ENCODE data around the gene HPSE2.

DNA sequence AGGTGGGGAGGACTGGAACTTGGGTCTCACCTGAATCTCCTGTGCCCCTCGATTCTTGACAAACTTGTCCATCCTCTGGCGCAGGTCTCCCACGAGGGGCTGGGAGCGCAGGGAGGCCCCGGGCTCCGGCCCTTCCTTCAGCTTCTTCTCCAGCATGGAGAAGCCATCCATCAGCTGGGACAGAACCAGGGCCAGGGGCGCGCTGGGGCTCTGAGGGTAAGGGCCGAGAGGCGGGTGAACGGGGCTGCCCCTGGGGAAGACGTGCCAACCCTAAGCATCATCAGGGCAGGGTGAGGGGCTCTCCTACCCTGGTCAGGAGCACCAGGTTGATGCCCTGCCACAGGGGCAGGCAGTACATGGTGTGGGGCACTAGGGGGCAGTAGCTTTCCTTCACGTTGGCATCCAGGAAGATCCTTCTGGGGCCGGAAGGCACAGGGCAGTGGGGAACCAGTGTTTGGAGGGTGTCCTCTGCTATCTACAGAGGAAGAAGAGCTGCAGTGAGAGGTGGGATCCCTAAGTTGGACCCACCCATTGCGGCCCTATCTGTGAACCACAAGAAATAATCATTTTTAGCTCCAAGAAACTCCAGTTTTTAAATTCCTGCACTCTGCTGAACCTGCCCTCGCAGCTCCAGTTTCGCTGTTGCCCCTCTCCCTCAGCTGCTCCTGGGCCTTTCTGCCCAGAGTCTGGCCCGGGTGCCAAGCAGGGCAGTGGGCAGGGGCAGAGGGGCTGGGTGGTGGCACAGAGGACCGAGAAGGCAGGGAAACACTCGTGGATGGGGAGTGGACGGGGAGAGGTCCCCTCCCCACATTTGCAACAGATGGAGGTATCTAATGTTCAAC lies 809.9 kb downstream of the HPSE2 start:
- TF ChIP-seq, protein P1, sequence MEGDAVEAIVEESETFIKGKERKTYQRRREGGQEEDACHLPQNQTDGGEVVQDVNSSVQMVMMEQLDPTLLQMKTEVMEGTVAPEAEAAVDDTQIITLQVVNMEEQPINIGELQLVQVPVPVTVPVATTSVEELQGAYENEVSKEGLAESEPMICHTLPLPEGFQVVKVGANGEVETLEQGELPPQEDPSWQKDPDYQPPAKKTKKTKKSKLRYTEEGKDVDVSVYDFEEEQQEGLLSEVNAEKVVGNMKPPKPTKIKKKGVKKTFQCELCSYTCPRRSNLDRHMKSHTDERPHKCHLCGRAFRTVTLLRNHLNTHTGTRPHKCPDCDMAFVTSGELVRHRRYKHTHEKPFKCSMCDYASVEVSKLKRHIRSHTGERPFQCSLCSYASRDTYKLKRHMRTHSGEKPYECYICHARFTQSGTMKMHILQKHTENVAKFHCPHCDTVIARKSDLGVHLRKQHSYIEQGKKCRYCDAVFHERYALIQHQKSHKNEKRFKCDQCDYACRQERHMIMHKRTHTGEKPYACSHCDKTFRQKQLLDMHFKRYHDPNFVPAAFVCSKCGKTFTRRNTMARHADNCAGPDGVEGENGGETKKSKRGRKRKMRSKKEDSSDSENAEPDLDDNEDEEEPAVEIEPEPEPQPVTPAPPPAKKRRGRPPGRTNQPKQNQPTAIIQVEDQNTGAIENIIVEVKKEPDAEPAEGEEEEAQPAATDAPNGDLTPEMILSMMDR (IDR thresholded peaks at IDR 0.05 in 4 of 5, conservative IDR thresholded peaks at IDR 0.05 in 1 of 5), result peak in 4 of 5 experiments; percentile 20 to 70 (median 45)
- no peak for TF ChIP-seq POLR2A (IDR thresholded peaks at IDR 0.05)

Data from gastrocnemius medialis (tissue), 4 donors.